Loucy (cell line): Measurements from ENCODE around the gene PRPSAP2.

Source experiments
- H2AFZ ChIP-seq: fragments of 200-600 bp; sonication (generic); 2 replicates; pipeline ENCODE4 v1.6.0; 2016; ENCODE audit warnings: antibody characterized with exemption, mild to moderate bottlenecking, low read length, moderate library complexity
- H3F3A ChIP-seq: fragments of 200-600 bp; 2 replicates; pipeline ENCODE4 v1.6.0; 2016; ENCODE audit warnings: antibody characterized with exemption, low read depth, mild to moderate bottlenecking
- H3K27me3 ChIP-seq: fragments of 200-600 bp; sonication (generic); 2 replicates; pipeline ENCODE4 v1.6.1; 2014; ENCODE audit warnings: low read length, mild to moderate bottlenecking; ENCODE audit not compliant: insufficient read depth, poor library complexity, severe bottlenecking
- H3K36me3 ChIP-seq: fragments of 200-600 bp; sonication (generic); 2 replicates; pipeline ENCODE4 v1.6.1; 2016; ENCODE audit warnings: low read length; ENCODE audit not compliant: insufficient read depth
- H3K4me1 ChIP-seq: fragments of 200-600 bp; sonication (generic); 2 replicates; pipeline ENCODE4 v1.5.1; 2014; ENCODE audit warnings: low read length, mild to moderate bottlenecking; ENCODE audit not compliant: insufficient read depth, poor library complexity, severe bottlenecking
- H3K4me2 ChIP-seq: fragments of 200-600 bp; sonication (generic); 2 replicates; pipeline ENCODE4 v1.6.0; 2014; ENCODE audit warnings: antibody characterized with exemption, low read length, low read depth, mild to moderate bottlenecking; ENCODE audit not compliant: poor library complexity, severe bottlenecking
- H3K4me3 ChIP-seq: fragments of 200-600 bp; sonication (generic); 2 replicates; pipeline ENCODE4 v1.5.1; 2014; ENCODE audit warnings: low read length, mild to moderate bottlenecking, mixed read lengths; ENCODE audit not compliant: poor library complexity, severe bottlenecking
- H3K79me2 ChIP-seq: fragments of 200-600 bp; sonication (generic); 2 replicates; pipeline ENCODE4 v1.6.1; 2014; ENCODE audit warnings: low read length; ENCODE audit not compliant: insufficient read depth
- H3K9ac ChIP-seq: fragments of 200-600 bp; sonication (generic); 2 replicates; pipeline ENCODE4 v1.6.0; 2014; ENCODE audit warnings: mild to moderate bottlenecking, low read depth, low read length, moderate library complexity; ENCODE audit not compliant: poor library complexity, severe bottlenecking
- H3K9me2 ChIP-seq: fragments of 200-600 bp; sonication (generic); replicated peaks from 2 replicates; pipeline ENCODE4 v1.6.1; 2016; ENCODE audit warnings: low read depth, low read length, mixed read lengths
- H3K9me3 ChIP-seq: fragments of 200-600 bp; sonication (generic); 2 replicates; pipeline ENCODE4 v1.6.1; 2014; ENCODE audit warnings: mild to moderate bottlenecking, antibody characterized with exemption, low read length, low read depth; ENCODE audit not compliant: insufficient read depth
- H4K20me1 ChIP-seq: fragments of 200-600 bp; sonication (generic); 2 replicates; pipeline ENCODE4 v1.6.0; 2014; ENCODE audit warnings: antibody characterized with exemption, low read length, mild to moderate bottlenecking; ENCODE audit not compliant: insufficient read depth, poor library complexity, severe bottlenecking
- EZH2phosphoT487 ChIP-seq: fragments of 200-600 bp; IDR thresholded peaks from 2 replicates; pipeline ENCODE4 v1.6.1; 2018; ENCODE audit warnings: antibody characterized with exemption, mild to moderate bottlenecking, moderate library complexity, borderline replicate concordance
- TF ChIP-seq, protein P1 (sequence below): fragments of 200-600 bp; sonication (generic); conservative IDR thresholded peaks from 2 replicates; pipeline ENCODE4 v1.5.1; 2014; ENCODE audit warnings: mild to moderate bottlenecking, antibody characterized with exemption, low read length

Gene PRPSAP2

DNA sequence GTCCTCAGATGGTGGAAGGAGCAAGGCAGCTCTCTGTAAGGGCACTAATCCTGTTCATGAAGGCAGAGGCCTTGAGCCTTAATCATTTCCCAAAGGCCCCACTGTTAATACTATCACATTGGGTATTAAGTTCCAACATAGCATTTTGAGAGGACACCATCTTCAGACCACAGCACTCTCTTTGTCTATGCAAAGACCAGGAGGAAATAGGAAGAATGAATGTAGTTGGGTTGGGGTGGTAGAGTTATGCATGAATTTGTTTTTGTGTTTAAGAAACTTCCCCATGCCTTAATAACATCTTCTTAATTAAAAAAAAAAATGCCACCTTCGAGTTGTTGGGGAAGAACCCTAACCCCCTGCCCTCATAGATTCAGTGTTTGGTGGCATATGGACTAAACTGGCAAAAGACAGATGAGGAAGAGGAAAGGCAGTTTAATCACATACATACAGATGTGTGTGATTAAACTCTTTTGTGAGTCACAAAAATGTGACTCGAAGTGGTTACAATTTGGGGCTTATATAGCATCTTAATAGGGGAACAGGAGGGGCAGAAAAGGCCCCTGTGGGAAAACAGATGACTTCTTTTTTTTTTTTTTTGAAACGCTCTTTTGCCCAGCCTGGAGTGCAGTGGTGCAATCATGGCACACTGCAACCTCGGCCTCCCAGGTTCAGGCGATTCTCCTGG, 59.0 kb downstream of the PRPSAP2 start:
- Histone ChIP-seq H3K4me3 (peak overlapping the region; percentile 44), H3K4me2 (peak overlapping the region; percentile 65), H3F3A (peaks cover 6% of the 10 kb centered on the region; the same call in 1 of the 2 replicates), H3K4me1 (peaks cover 59% of the 10 kb centered on the region), H4K20me1 (no peaks in the 10 kb centered on the region), H3K27me3 (no peaks in the 10 kb centered on the region), H3K9me2 (no peaks in the 10 kb centered on the region), H2AFZ (no peak overlapping the region), H3K79me2 (peaks cover 33% of the 10 kb centered on the region; the same call in 1 of the 2 replicates), H3K9ac (peak overlapping the region; percentile 60), H3K9me3 (no peaks in the 10 kb centered on the region), H3K36me3 (peaks cover 37% of the 10 kb centered on the region)
- TF ChIP-seq, protein P1, sequence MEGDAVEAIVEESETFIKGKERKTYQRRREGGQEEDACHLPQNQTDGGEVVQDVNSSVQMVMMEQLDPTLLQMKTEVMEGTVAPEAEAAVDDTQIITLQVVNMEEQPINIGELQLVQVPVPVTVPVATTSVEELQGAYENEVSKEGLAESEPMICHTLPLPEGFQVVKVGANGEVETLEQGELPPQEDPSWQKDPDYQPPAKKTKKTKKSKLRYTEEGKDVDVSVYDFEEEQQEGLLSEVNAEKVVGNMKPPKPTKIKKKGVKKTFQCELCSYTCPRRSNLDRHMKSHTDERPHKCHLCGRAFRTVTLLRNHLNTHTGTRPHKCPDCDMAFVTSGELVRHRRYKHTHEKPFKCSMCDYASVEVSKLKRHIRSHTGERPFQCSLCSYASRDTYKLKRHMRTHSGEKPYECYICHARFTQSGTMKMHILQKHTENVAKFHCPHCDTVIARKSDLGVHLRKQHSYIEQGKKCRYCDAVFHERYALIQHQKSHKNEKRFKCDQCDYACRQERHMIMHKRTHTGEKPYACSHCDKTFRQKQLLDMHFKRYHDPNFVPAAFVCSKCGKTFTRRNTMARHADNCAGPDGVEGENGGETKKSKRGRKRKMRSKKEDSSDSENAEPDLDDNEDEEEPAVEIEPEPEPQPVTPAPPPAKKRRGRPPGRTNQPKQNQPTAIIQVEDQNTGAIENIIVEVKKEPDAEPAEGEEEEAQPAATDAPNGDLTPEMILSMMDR: no peak
- TF ChIP-seq EZH2phosphoT487: no peak

DNA sequence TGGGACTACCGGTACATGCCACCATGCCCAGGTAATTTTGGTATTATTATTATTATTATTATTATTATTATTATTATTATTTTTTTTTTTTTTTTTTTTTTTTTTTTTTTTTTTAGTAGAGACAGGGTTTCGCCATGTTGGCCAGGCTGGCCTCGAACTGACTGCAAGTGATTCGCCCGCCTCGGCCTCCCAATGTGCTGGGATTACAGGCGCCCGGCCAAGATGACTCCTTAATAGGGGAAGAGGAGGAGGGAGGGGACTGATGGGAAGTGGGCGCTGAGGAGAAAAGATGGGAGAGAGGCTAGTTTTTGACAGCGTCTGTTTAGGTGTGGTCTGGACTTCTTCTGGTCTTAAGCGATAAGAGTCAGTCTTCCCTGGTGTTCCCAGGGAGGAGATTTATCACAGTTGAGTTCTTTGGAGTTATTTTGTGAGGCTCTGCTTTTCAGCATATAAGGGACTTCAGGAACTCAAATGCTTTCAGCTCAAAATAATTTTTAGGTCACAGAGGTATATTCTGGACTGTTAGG, 59.6 kb downstream of the PRPSAP2 start:
- H3K9me2 ChIP-seq: no peaks in the 10 kb centered on the region
- TF ChIP-seq, protein P1: no peak
- TF ChIP-seq EZH2phosphoT487: no peak

DNA sequence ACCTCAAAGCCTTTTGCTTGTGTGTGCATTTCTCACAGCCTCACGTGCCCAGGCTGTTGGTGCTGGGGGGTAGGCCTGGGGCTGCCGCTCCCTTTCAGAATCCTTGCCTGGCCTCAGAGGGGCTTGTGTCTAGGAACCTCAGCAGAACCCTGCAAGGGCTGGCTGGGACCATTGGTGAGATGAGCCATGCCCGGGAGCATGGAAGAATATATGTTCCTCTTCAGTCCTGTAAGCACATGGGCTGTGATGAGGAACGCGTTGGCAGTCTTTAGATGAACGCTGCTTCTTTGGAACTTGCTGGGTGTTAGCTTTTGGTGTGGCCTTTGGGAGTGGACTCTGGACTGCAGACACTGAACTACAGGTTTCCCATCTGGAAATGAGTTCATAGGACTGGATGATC, 62.0 kb downstream of the PRPSAP2 start:
- Histone ChIP-seq H3K4me1 (peaks cover 64% of the 10 kb centered on the region), H3K4me3 (peak overlapping the region; percentile 19), H3K36me3 (peaks cover 20% of the 10 kb centered on the region), H3K9me2 (no peaks in the 10 kb centered on the region), H3K79me2 (peaks cover 49% of the 10 kb centered on the region), H4K20me1 (no peaks in the 10 kb centered on the region), H3F3A (peaks cover 6% of the 10 kb centered on the region; the same call in 1 of the 2 replicates), H3K9ac (peak overlapping the region; percentile 12), H2AFZ (no peak overlapping the region), H3K27me3 (no peaks in the 10 kb centered on the region), H3K9me3 (no peaks in the 10 kb centered on the region), H3K4me2 (peak overlapping the region; percentile 70)
- TF ChIP-seq EZH2phosphoT487: no peak
- TF ChIP-seq, protein P1: no peak

More for the DNA sequence above, 59.6 kb downstream of the PRPSAP2 start:
- Histone ChIP-seq H3K9ac (peak overlapping the region; percentile 12), H3K9me3 (no peaks in the 10 kb centered on the region), H3K79me2 (peaks cover 36% of the 10 kb centered on the region; the same call in 1 of the 2 replicates), H4K20me1 (no peaks in the 10 kb centered on the region), H3F3A (peaks cover 6% of the 10 kb centered on the region; the same call in 1 of the 2 replicates), H3K4me3 (peak overlapping the region; percentile 16), H2AFZ (no peak overlapping the region), H3K36me3 (peaks cover 31% of the 10 kb centered on the region), H3K27me3 (no peaks in the 10 kb centered on the region), H3K4me2 (peak overlapping the region; percentile 16), H3K4me1 (peaks cover 64% of the 10 kb centered on the region)
